Stimulated activated memory B cell treated with anti-CD40 and anti-IgM and Interleukin-4, amounts not matched to agents 10 μg/mL and 1 μg/mL and 100 μg/mL, for 72 hours (primary cell): ENCODE data around the gene ABCA4.
"Not testable (repeated sequence)": the region's sequence is repeated elsewhere in the genome, so short reads cannot be mapped to it uniquely, and the experiment has no call there.

Source experiments
- ATAC-seq: fragments of 150-1000 bp; cut with Tn5 transposase; 2 replicates; pipeline ENCODE4 v1.10.0; 2021
- H3K27ac Mint-ChIP-seq: one replicate; pipeline ENCODE4 v1.8.0; 2022; ENCODE audit warnings: mild to moderate bottlenecking, mixed read lengths
- H3K27me3 Mint-ChIP-seq: one replicate; pipeline ENCODE4 v1.8.0; 2022; ENCODE audit warnings: mixed read lengths
- H3K36me3 Mint-ChIP-seq: one replicate; pipeline ENCODE4 v1.8.0; 2022; ENCODE audit warnings: mixed read lengths
- H3K4me1 Mint-ChIP-seq: one replicate; pipeline ENCODE4 v1.8.0; 2022; ENCODE audit warnings: mixed read lengths
- H3K4me3 Mint-ChIP-seq: one replicate; pipeline ENCODE4 v1.8.0; 2022; ENCODE audit warnings: mild to moderate bottlenecking, moderate library complexity, mixed read lengths
- H3K9me3 Mint-ChIP-seq: one replicate; pipeline ENCODE4 v1.8.0; 2022; ENCODE audit warnings: mixed read lengths

Gene ABCA4

DNA sequence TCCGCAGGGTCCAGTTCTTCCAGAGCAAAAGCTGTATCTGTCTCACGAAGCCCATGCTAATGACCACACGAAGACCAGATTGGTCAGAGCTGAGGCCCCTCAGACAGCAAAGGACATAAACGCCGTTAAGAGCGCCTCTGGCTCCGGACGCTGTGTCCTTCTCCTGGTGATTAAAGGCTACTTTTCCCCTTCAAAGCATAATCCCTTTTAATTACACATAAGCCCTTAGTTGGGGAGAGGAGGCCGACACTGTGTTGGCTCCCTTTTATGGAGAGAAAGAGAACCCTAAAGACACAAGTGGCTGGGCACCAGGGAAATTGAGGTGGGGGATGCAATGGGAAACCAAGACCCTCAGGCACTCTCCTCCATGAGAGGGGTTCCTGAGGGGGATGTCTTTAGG, at the start of gene ABCA4:
TSS of gene ABCA4 (minus strand) at position 158 of the 400 bp plus-strand sequence. CDS start at position 55, 103 bp downstream.
- no peak within 1 kb of the TSS for H3K4me3 Mint-ChIP-seq
- peaks cover 39% of the 10 kb centered on the region for H3K27me3 Mint-ChIP-seq
- ATAC-seq: no peak
- H3K36me3 Mint-ChIP-seq: no peaks in the 10 kb centered on the region
- H3K9me3 Mint-ChIP-seq: no peaks in the 10 kb centered on the region
- H3K27ac Mint-ChIP-seq: no peak within 1 kb of the TSS
- H3K4me1 Mint-ChIP-seq: no peaks in the 10 kb centered on the region

DNA sequence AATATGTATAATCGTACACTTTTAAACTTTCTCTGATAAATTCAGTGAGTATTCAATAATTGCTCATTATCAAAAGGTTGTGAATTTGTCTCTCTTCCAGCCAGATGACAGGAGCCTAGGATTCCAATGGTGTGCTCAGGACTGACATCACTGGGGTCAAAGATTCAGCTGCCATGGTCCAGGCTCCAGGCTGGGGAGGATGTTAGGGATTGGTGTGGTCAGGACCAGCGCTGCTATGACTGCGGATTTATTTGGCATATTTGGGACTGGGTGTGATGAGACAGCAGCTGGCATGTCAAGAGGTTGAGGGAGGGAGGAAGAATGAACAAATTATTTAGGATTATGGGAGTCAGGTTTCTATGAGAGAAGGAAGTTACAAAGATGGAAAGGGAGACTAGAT, 48.2 kb upstream of the ABCA4 start:
- H3K27ac Mint-ChIP-seq: no peak overlapping the region
- H3K36me3 Mint-ChIP-seq: no peaks in the 10 kb centered on the region
- H3K27me3 Mint-ChIP-seq: peaks cover 21% of the 10 kb centered on the region
- no peak for ATAC-seq
- no peaks in the 10 kb centered on the region for H3K4me1 Mint-ChIP-seq
- H3K9me3 Mint-ChIP-seq: peaks cover 2% of the 10 kb centered on the region
- H3K4me3 Mint-ChIP-seq: no peak overlapping the region

DNA sequence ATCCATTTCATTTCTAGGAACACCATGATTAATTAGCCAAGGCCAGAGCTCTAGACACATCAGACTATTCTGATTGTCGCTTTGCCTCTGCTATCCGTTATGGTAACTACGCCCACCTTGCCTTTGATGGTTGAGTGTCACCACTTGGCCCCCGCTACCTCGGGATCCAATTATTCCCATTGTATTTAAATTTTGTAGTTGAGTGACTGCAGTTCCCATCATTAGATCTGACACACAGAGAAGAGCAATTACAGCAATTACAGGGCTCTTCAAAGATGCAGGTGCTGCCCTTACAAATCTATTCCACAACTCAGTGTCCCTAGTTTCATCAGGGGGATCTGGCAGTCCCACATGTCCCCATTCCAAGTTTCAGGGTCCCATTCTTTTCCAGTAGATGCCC, 44.9 kb upstream of the ABCA4 start:
- no peak for ATAC-seq
- H3K4me3 Mint-ChIP-seq: no peak overlapping the region
- no peak overlapping the region for H3K27ac Mint-ChIP-seq
- H3K9me3 Mint-ChIP-seq: peaks cover 2% of the 10 kb centered on the region
- H3K4me1 Mint-ChIP-seq: no peaks in the 10 kb centered on the region
- peaks cover 26% of the 10 kb centered on the region for H3K27me3 Mint-ChIP-seq
- H3K36me3 Mint-ChIP-seq: no peaks in the 10 kb centered on the region

DNA sequence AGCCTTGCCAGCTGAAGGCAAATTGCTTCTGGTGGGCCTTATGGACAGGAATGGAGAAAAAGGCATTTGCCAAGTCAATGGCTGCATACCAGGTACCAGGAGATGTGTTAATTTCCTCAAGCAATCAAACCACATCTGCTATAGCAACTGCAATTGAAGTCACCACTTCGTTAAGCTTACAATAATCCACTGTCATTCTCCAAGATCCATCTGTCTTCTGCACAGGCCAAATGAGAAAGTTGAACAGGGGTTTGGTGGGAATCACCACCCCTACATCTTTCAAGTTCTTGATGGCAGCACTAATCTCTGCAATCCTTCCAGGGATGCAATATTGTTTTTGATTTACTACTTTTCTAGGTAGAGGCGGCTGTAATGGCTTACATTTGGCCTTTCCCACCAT, 43.9 kb upstream of the ABCA4 start:
- not testable (repeated sequence) for H3K4me3 Mint-ChIP-seq, H3K4me1 Mint-ChIP-seq, ATAC-seq, H3K27ac Mint-ChIP-seq, H3K36me3 Mint-ChIP-seq, H3K9me3 Mint-ChIP-seq
- H3K27me3 Mint-ChIP-seq: peaks cover 34% of the 10 kb centered on the region

DNA sequence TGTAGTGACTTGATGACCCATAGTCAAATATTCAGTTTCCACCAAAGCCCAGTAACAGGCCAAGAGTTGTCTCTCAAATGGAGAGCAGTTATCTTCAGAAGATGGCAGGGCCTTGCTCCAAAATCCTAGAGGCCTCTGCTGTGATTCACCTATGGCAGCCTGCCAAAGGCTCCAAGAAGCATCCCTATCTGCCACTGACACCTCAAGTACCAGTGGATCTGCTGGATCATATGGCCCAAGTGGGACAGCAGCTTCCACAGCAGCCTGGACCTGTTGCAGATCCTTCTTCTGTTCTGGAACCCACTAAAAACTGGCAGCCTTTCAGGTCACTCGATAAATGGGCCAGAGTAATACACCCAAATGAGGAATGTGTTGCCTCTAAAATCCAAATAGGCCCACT, 43.2 kb upstream of the ABCA4 start:
- H3K4me1 Mint-ChIP-seq, H3K27ac Mint-ChIP-seq, H3K9me3 Mint-ChIP-seq, H3K36me3 Mint-ChIP-seq, H3K4me3 Mint-ChIP-seq, ATAC-seq: not testable (repeated sequence)
- peaks cover 38% of the 10 kb centered on the region for H3K27me3 Mint-ChIP-seq

DNA sequence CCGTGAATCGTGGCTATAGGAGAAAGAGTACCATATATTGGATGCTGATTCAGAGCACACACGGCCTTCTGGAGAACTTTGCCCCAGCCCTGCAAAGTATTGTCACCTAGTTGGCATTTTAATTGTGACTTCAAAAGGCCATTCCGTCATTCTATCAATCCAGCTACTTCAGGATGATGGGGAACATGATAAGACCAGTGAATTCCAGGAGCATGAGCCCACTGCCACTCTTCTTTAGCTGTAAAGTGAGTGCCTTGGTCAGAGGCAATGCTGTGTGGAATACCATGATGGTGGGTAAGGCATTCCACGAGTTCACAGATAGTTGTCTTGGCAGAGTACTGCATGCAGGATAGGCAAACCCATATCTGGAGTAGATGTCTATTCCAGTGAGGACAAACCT, 42.3 kb upstream of the ABCA4 start:
- H3K27me3 Mint-ChIP-seq: peaks cover 30% of the 10 kb centered on the region
- not testable (repeated sequence) for H3K27ac Mint-ChIP-seq, H3K4me1 Mint-ChIP-seq, H3K4me3 Mint-ChIP-seq, H3K36me3 Mint-ChIP-seq, H3K9me3 Mint-ChIP-seq, ATAC-seq

DNA sequence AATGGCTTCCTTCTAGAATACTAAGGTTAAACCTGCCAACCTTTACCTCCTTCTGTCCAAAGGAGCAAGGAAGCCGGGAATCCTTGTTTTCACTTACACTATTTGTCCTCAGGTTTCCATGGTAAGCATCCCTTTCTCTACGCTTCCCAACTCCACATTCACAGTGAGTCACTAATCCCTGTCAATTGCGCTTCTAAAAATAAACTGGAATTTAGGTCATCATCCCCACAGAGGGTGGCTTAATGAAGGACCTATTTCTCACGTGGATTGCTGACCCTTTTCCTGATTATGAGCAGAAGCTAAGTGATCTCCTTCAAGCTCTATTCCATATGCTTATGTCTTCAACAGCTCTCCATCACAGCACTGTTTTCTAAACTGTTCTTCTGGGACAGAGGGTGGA, 39.9 kb upstream of the ABCA4 start:
- no peak for ATAC-seq
- H3K27ac Mint-ChIP-seq: no peak overlapping the region
- H3K9me3 Mint-ChIP-seq: peaks cover 2% of the 10 kb centered on the region
- H3K36me3 Mint-ChIP-seq: no peaks in the 10 kb centered on the region
- H3K27me3 Mint-ChIP-seq: peaks cover 23% of the 10 kb centered on the region
- H3K4me1 Mint-ChIP-seq: no peaks in the 10 kb centered on the region
- H3K4me3 Mint-ChIP-seq: no peak overlapping the region

DNA sequence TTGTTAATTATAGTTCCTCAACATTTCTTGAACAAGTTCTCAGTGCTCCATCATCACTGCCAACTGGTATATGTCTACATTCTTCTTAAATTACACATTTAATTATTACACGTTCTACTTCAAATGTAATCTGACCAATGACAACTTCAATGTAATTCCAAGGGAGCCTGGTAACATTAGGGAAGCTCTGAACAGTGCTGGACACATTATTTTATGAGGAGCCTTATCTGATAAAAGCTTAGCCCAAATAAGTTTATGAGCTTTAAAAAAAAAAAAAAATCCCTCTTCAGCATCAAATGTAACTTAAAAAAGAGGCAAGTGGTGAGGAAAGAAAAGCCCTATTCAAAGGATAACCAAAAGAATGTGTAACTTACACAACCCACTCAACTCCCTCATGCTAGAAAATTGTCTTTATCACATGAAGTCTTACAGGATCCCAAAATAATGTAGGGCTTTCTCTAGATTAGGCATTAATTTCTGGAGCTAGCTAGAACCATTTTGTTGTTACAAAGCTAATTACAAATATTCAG, 35.2 kb upstream of the ABCA4 start:
- Mint-ChIP-seq H3K4me3 (no peak overlapping the region), H3K27ac (no peak overlapping the region), H3K27me3 (peaks cover 24% of the 10 kb centered on the region), H3K9me3 (peaks cover 3% of the 10 kb centered on the region), H3K4me1 (no peaks in the 10 kb centered on the region), H3K36me3 (no peaks in the 10 kb centered on the region)
- ATAC-seq: no peak

DNA sequence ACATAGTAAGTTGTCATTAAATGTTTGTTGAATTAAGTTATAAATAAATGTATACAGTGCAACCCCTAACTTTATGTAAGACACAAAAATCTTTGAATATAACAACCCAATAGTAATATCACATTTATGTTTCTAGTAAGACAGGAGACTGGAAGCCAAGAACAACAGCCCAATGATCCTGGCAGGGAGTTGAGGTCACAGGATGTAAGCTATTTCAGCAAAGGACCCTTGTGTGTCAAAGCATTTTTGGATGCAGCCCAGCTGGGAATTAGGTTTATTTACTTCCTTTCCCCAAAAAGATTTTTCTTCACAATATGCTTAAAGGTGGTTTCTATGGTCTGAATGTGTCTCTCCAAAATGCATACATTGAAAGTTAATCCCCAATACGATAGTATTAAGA, 34.0 kb upstream of the ABCA4 start:
- no peaks in the 10 kb centered on the region for H3K36me3 Mint-ChIP-seq
- ATAC-seq: no peak
- H3K27me3 Mint-ChIP-seq: peaks cover 13% of the 10 kb centered on the region
- H3K9me3 Mint-ChIP-seq: peaks cover 3% of the 10 kb centered on the region
- no peaks in the 10 kb centered on the region for H3K4me1 Mint-ChIP-seq
- H3K4me3 Mint-ChIP-seq: no peak overlapping the region
- no peak overlapping the region for H3K27ac Mint-ChIP-seq

DNA sequence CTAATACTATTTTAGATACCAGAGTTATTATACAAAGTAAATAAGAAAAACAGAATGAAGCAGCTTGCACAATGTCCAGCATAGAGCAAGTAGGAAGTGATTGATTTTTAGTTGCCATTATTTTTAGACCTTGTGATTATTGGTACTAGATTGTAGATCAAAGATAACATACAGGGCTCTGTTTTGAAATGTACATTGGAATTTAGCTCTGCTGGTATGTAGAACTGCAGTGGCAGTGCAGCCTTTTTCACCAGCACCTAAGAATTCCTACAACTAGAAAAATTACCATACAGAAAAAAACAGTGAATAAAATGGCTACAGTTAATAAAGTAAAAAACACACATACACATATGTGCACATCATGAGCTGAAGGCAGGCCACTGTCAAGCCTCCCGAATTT, 32.2 kb upstream of the ABCA4 start:
- no peak for ATAC-seq
- H3K27me3 Mint-ChIP-seq: peaks cover 6% of the 10 kb centered on the region
- H3K9me3 Mint-ChIP-seq: peaks cover 3% of the 10 kb centered on the region
- H3K36me3 Mint-ChIP-seq: no peaks in the 10 kb centered on the region
- no peak overlapping the region for H3K4me3 Mint-ChIP-seq
- no peaks in the 10 kb centered on the region for H3K4me1 Mint-ChIP-seq
- no peak overlapping the region for H3K27ac Mint-ChIP-seq

DNA sequence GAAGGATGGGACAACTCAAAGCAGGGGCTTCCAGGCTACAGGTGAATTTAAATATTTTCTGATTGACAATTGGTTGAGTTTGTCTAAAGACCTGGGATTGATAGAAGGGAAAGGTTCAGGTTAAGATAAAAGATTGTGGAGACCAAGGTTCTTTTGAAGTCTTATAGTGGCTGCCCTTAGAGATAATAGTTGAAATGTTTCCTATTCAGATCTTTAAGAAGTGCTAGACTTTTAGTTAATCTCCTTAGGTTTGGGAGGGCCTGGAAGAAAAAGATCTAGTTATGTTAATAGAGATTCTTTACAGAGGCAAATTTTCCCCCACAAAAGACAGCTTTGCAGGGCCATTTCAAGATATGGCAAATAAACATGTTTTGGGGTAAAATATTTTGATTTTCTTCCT, 28.2 kb upstream of the ABCA4 start:
- not testable (repeated sequence) for ATAC-seq, H3K4me3 Mint-ChIP-seq, H3K9me3 Mint-ChIP-seq, H3K4me1 Mint-ChIP-seq, H3K27me3 Mint-ChIP-seq, H3K36me3 Mint-ChIP-seq, H3K27ac Mint-ChIP-seq

DNA sequence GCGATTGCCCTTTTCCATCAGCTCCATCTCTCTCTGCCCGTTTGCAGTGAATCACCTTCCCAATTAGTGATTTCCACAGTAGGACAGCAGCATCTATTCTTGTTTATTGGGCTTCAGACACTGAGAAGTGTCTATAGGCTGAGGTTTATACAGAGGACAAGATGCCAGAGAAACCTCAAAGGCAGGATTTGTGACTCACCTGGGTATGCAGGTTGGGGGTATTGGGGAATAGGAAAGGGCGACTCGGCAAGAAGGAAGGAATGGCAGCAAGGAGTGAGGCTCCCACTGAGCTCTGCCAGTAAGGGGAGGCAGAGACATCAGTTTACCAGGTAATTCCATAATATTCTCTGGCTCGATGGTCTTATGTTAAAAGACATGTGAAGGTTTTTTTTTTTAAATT, 25.3 kb upstream of the ABCA4 start:
- Mint-ChIP-seq H3K27me3 (no peaks in the 10 kb centered on the region), H3K36me3 (no peaks in the 10 kb centered on the region), H3K9me3 (no peaks in the 10 kb centered on the region), H3K4me3 (no peak overlapping the region), H3K27ac (no peak overlapping the region), H3K4me1 (no peaks in the 10 kb centered on the region)
- no peak for ATAC-seq

DNA sequence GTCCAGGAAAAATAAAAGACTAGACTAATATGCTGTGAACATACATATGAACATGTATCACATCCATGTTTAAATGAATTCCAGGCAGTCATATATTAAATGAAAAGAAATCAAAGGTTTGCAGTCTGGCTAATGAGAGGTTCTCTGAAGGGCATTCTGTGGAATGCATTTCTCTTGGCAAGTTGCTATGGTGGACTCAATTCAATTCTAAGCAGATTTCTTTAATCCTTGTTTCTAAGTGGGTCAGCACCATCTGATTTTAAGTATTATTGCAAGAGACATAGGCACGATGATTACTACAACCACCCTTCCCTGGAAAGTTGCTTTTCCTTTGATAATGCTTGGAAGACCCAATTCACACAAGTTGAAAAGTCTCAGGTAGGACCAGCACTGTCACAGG, 23.9 kb upstream of the ABCA4 start:
- H3K27me3 Mint-ChIP-seq: no peaks in the 10 kb centered on the region
- H3K4me3 Mint-ChIP-seq: no peak overlapping the region
- H3K36me3 Mint-ChIP-seq: no peaks in the 10 kb centered on the region
- no peaks in the 10 kb centered on the region for H3K9me3 Mint-ChIP-seq
- no peak overlapping the region for H3K27ac Mint-ChIP-seq
- no peak for ATAC-seq
- no peaks in the 10 kb centered on the region for H3K4me1 Mint-ChIP-seq

DNA sequence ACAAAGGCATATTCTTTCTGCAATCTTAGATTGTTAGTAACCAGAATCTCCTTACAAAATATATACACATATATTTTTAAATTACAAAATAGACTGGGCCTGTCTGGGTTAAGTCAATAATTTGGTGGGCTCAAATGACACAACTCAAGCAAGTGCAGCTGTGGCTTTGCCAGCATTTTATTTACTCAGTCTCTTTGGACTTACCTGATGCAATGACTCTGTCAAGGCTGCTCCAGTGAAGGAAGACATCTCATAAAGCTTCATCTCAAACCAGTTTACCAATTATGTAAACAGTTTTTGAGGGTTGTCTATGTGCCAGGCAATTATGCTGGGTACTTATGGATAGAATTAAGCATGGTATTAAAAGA, 22.8 kb upstream of the ABCA4 start:
- H3K4me1 Mint-ChIP-seq: no peaks in the 10 kb centered on the region
- H3K27ac Mint-ChIP-seq: no peak overlapping the region
- H3K9me3 Mint-ChIP-seq: peaks cover 2% of the 10 kb centered on the region
- H3K36me3 Mint-ChIP-seq: no peaks in the 10 kb centered on the region
- H3K27me3 Mint-ChIP-seq: no peaks in the 10 kb centered on the region
- no peak for ATAC-seq
- H3K4me3 Mint-ChIP-seq: no peak overlapping the region

DNA sequence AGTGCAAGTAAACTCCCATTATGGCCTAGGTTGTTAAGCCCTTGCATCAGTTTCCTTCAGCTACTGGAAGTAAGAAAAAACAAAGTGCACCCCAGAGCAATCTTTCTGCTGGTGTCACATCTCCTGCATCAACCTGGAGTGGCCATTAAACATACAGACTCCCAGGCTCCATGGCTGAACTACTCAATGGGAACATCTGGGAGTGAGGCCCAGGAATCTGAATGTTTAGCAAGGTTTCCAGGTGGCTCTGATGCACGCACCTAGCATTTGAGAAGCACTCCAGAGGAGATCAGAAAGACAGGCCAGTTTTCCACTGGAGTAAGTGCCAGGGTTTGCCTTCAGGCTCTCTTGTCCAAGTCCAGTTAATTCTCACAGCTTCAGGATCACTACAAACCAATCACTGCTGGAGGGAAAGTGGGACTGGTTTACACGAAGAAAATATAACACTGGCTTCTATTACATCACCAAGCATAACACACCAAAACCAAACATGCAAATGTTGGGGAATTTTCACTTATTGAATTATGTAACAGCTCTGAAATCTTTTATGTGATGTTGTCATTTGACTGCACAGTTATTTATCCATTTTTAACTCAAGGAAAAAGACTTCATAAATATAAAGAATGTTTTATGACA, 22.3 kb upstream of the ABCA4 start:
- peaks cover 2% of the 10 kb centered on the region for H3K9me3 Mint-ChIP-seq
- H3K27me3 Mint-ChIP-seq: no peaks in the 10 kb centered on the region
- H3K27ac Mint-ChIP-seq: no peak overlapping the region
- H3K4me1 Mint-ChIP-seq: no peaks in the 10 kb centered on the region
- ATAC-seq: no peak
- H3K36me3 Mint-ChIP-seq: no peaks in the 10 kb centered on the region
- H3K4me3 Mint-ChIP-seq: no peak overlapping the region

DNA sequence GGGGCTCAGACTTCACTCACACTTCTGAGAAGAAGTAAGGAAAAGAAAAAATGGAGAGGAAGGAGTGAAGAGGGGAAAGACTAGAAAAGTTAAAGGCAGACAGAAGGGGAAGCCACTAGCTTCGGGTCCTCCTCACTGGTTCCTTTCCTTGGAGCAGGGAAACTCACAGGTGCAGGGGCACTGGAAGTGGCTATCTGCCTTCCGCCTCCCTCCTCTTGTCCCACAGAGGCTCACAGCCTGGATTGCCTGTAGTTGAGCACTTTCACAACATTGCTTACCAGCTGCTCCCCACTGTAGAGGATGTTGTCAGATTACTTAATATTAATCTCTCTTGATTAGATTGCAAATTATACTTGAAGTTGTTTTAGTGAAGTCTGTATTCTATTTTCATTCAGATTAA, 21.6 kb upstream of the ABCA4 start:
- Mint-ChIP-seq H3K9me3 (peaks cover 2% of the 10 kb centered on the region), H3K4me1 (no peaks in the 10 kb centered on the region), H3K27ac (no peak overlapping the region), H3K4me3 (no peak overlapping the region), H3K27me3 (no peaks in the 10 kb centered on the region), H3K36me3 (no peaks in the 10 kb centered on the region)
- ATAC-seq: no peak

DNA sequence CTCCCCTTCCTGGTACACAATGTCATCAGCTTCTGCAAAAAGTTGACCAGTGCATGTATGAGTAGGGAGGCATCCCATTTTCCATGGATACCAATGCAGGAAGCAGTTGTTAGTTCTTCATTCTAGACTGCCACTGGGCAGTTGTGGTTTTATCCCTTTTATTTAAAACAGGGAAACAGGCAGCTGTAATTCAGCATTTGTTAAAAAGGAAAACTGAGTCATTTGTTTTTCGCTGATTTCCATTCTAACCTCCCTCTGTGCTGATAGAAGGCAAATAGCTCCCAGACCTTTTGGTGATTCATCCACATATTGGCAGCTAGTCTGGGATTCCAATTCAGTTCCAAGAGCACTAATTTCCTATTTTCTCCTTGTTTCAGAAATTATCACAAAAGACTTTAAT, 21.1 kb upstream of the ABCA4 start:
- no peaks in the 10 kb centered on the region for H3K27me3 Mint-ChIP-seq
- H3K36me3 Mint-ChIP-seq: no peaks in the 10 kb centered on the region
- no peaks in the 10 kb centered on the region for H3K4me1 Mint-ChIP-seq
- H3K9me3 Mint-ChIP-seq: peaks cover 2% of the 10 kb centered on the region
- ATAC-seq: no peak
- H3K27ac Mint-ChIP-seq: no peak overlapping the region
- no peak overlapping the region for H3K4me3 Mint-ChIP-seq
